ENCODE results near the gene ALKBH3.

Gene ALKBH3

GRCh38 chr11:43923406-43924111 is 42.9 kb downstream of the ALKBH3 start:
- no peak for DNase-seq

GRCh38 chr11:43924112-43924855 is 43.7 kb downstream of the ALKBH3 start:
- DNase-seq, result no peak

- no peak for DNase-seq
Observed at GRCh38 chr11:43925063-43925931, 44.7 kb downstream of the ALKBH3 start.

- DNase-seq, result no peak
Observed at GRCh38 chr11:43925932-43926505, 45.4 kb downstream of the ALKBH3 start.

- no peak for DNase-seq
Observed at GRCh38 chr11:43927070-43927469, 46.4 kb downstream of the ALKBH3 start.

- DNase-seq, result no peak
Observed at GRCh38 chr11:43927925-43928707, 47.5 kb downstream of the ALKBH3 start.

- DNase-seq, result no peak
Observed at GRCh38 chr11:43928721-43929120, 48.1 kb downstream of the ALKBH3 start.

GRCh38 chr11:43930868-43931716 is 50.5 kb downstream of the ALKBH3 start:
- no peak for DNase-seq

GRCh38 chr11:43931717-43932039 is 51.0 kb downstream of the ALKBH3 start:
- DNase-seq, result no peak

- DNase-seq, result no peak
Observed at GRCh38 chr11:43933226-43933607, 52.6 kb downstream of the ALKBH3 start.

- no peak for DNase-seq
Observed at GRCh38 chr11:43933608-43934551, 53.2 kb downstream of the ALKBH3 start.

GRCh38 chr11:43934601-43935423 is 54.2 kb downstream of the ALKBH3 start:
- DNase-seq, result no peak

- no peak for DNase-seq
Observed at GRCh38 chr11:43935424-43935979, 54.9 kb downstream of the ALKBH3 start.

GRCh38 chr11:43936076-43936475 is 55.4 kb downstream of the ALKBH3 start:
- DNase-seq, result no peak

- no peak for DNase-seq
Observed at GRCh38 chr11:43937434-43938411, 57.1 kb downstream of the ALKBH3 start.

- DNase-seq, result no peak
Observed at GRCh38 chr11:43941257-43941994, 60.8 kb downstream of the ALKBH3 start.
